Suppressor macrophage treated with lipopolysaccharide for 1 hour (primary cell): ENCODE results near the gene TCP1.
A peak's percentile ranks its signal among the peaks of the same experiment; 100 is the strongest.
"Not testable (repeated sequence)": the region's sequence is repeated elsewhere in the genome, so short reads cannot be mapped to it uniquely, and the experiment has no call there.

Source experiments
- DNase-seq, 3 donors: peaks; one replicate each; pipeline ENCODE4 v3.0.0-alpha.2; 2020 to 2022

TCP1 gene

DNA sequence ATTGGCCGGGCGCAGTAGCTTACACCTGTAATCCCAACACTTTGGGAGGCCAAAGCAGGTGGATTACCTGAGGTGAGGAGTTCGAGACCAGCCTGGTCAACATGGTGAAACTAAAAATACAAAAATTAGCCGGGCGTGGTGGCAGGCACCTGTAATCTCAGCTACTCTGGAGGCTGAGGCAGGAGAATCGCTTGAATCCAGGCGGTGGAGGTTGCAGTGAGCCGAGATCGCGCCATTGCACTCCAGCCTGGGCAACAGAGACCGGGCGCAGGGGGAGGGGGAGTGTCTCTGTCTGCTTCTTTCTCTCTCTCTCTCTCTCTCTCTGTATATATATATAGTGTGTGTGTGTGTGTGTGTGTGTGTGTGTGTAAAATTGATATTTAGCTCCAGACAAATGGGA is 56.9 kb downstream of the TCP1 start:
- DNase-seq: not testable (repeated sequence)

DNA sequence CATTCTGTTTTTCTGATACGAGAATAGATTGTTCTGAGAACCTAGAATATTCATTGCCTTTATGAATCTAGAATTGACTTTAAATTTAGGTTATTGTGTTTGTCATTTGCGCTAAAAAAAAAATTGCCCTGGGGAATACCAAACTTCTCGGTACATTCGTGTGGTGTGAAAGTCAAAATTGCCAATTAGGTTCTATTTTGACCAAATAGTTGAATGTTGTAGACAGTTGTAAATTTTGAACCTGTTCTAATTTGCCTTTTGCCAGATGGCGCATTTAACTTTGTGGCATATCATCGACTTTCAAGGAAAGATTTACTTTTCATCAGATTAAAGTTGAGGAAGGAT is 59.1 kb downstream of the TCP1 start:
- DNase-seq: no peak

GRCh38 chr6:159729598-159730331 is 59.6 kb downstream of the TCP1 start:
- DNase-seq: peak; percentile 33 to 56 (median 53)

DNA sequence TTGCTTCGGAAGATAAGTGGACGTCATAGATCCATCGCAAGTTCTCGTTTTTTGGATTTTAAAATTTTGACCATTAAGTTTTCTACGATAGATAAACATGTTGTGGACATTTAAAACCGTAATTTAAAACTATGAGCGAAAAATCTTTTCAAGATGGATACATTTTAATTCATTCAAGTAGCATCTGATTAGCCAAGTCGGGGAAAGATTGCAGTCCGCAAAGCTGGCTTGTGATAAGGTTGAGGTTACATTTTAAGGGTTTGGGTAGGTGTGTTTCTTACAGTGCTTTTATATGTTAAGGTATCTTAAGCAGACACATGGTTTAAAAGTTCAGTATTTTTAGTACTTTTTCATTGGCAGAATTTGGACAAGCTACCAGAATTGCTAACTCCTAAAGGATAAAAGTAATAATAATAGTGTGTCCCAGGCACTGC is 60.9 kb downstream of the TCP1 start:
- DNase-seq: no peak
